Dermis microvascular lymphatic vessel endothelial cell (primary cell): ENCODE results near the gene HOMEZ. TPM values are rescaled to one million over a fixed set of nuclear protein-coding genes. Genes with fewer than 3 reads are reported as not detected.
"Not testable (repeated sequence)": the region's sequence is repeated elsewhere in the genome, so short reads cannot be mapped to it uniquely, and the experiment has no call there.

Experiments
- DNase-seq, 2 donors: peaks; one replicate each; pipeline versions ENCODE4 v3.0.0 to v3.0.0-alpha.2; 2010; ENCODE audit warnings: low read depth in 2 of 2
- total RNA-seq: library from RNA; depleted of rRNA; stranded (reverse); fragments of >200 nt; gene quantifications from 2 replicates; pipeline ENCODE4 v1.2.1, GENCODE V29; 2014

HOMEZ gene, protein sequence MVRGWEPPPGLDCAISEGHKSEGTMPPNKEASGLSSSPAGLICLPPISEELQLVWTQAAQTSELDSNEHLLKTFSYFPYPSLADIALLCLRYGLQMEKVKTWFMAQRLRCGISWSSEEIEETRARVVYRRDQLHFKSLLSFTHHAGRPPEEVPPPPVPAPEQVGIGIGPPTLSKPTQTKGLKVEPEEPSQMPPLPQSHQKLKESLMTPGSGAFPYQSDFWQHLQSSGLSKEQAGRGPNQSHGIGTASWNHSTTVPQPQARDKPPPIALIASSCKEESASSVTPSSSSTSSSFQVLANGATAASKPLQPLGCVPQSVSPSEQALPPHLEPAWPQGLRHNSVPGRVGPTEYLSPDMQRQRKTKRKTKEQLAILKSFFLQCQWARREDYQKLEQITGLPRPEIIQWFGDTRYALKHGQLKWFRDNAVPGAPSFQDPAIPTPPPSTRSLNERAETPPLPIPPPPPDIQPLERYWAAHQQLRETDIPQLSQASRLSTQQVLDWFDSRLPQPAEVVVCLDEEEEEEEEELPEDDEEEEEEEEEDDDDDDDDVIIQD
- total RNA-seq, result 3.1 and 4.6 TPM in 2 replicates

DNA sequence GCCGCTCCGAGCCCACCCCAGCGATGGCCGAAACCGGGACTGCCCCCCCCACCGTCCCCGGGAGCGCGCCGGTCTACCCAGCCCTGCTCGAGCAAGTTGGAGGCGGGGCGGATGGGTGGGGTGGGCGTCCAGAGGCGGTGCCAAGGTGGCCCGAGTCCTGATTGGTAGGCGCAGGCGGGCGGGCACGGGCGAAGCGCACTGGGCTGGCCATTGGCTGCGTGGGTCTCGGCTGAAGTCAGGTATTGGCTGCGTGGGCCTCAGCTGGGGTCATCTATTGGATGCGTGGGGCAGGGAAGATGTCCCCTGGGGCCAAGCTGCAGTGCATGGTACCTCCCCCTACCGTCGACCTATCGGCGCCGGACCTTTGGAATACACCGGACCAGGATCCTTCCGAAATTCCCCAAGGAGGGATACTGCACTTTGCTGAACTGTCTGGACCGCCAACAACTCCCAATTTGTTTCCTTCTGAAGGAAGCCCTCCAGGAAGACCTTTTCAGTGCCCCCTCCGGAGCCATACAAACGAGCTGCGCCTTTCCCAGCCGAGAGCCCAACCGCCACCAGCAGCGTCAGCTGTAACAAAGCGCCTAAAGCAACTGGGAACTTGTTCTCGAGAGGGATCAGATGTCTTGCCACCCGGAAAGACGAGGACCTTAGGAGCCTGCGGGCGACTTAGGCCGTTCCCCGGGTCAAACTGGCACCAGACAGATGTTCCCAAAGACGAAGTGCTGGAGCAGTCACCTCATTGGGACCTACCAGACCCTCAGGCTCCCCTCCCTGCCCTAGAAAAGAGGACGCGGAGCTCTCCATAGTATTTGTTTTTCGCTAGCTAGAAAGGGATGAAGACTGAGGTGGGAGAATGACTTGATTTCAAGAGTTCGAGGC, at the start of gene HOMEZ:
HOMEZ (minus strand) TSS at position 113 of the 882 bp plus-strand sequence. CDS start 180 bp downstream, outside the sequence.
- peak; percentile 94 to 99 for DNase-seq

DNA sequence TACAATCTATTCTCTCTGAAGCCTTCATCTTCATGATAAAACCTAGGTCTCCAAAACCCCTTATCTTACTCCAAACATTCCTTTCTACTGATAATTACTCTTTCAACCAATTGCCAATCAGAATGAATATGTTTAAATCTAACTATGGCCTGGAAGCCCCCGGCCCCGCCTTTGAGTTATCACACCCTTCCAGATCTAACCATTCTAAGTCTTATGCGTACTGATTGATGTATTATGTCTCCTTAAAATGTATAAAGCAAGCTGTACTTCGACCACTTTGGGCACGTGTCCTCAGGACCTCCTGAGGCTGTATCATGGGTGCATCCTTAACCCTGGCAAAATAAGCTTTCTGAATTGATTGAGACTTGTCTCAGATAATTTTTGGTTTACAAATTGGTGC, 49.7 kb upstream of the HOMEZ start:
- DNase-seq, result no peak

DNA sequence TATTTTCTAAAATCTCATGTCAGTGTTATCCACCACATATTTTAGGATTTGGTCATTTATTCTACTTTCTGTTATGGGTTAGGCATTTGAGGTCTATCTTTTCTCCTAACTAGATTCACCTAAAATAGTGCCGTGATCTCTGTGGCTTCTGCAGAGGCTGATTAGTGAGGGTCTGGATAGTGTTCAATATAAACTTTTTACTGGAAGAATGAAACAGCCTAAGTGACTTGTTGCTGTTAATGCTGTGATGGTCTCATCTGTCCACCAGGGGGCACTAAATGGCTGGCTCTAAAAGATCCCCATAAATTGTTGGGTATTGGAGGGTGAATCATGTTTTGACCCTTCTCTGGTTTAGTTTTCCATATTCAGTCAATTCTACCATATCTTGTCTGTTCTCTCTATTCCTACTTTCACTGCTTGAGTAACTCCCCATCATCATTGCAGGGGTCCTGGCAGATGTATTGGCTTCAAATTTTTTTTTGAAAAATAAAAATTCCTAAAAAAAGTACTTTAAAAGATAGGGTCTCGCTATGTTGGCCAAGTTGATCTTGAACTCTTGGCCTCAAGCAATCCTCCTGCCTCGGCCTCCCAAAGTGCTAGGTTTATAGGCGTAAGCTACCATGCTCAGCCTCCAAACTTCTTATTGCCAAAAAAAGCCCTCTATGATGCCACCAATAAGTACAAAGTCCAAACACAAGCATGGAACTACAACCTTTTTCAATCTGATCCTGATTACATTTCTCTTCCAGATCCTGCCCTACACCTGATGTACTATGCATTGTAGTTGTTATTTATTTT, 42.2 kb upstream of the HOMEZ start:
- DNase-seq, result peak; percentile 56 to 84

DNA sequence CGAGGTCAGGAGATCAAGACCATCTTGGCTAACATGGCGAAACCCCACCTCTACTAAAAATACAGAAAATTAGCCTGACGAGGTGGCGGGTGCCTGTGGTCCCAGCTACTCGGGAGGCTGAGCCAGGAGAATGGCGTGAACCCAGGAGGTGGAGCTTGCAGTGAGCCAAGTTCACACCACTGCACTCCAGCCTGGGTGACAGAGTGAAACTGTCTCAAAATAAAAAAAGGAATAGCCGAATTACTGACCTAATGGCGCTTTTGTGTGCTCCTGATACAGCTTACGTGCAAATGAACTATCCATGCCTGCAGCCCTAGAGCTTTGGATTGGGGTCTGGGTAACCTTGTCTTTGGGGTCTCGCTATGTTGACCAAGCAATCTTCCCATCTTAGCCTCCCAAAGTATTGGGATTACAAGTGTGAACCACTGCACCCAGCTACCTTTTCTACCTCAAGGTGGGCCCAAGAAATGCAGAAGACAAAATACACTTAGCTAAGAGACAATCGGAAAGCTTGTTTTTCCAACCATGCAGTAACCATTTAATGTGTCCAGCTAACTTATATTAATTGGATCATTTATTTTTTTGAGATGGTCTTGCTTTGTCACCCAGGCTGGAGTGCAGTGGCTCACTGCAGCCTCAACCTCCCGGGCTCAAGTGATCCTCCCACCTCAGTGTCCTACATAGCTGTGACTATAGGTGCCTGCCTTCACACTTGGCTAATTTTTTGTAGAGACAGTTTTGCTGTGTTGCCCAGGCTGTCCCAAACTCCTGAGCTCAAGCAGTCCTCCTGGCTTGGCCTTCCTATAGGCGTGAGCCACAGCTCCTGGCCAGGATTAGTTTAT, 40.8 kb upstream of the HOMEZ start:
- no peak for DNase-seq

DNA sequence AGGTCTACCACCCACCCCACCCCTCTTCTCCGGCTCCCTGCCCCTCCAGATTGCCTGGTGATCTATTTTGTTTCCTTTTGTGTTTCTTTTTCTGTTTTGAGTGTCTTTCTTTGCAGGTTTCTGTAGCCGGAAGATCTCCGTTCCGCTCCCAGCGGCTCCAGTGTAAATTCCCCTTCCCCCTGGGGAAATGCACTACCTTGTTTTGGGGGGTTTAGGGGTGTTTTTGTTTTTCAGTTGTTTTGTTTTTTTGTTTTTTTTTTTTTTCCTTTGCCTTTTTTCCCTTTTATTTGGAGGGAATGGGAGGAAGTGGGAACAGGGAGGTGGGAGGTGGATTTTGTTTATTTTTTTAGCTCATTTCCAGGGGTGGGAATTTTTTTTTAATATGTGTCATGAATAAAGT, 39.8 kb upstream of the HOMEZ start:
- DNase-seq, result not testable (repeated sequence)

DNA sequence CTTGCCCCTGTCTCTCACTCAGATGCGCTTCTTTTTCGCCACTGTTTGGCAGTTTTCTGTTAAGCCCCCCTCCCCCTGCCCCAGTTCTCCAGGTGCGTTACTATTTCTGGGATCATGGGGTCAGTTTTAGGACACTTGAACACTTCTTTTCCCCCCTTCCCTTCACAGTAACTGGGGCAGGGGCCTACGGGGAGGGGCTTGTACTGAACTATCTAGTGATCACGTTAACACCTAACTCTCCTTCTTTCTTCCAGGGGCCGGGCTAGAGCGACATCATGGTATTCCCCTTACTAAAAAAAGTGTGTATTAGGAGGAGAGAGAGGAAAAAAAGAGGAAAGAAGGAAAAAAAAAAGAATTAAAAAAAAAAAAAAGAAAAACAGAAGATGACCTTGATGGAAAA, 39.1 kb upstream of the HOMEZ start:
- DNase-seq, result no peak

DNA sequence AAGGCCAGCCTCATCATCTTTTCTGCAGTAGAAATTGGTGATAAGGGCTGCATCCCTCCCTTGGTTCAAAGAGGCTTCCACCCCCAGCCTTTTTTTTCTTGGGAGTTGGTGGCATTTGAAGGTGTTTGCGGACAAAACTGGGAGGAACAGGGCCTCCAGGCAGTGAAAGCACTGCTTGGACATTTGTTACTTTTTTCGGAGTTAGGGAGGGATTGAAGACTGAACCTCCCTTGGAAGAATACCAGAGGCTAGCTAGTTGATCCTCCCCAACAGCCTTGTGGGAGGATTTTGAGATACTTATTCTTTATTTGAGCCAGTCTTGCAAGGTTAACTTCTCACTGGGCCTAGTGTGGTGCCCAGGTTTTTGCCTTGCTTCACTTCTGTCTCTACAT, 38.5 kb upstream of the HOMEZ start:
- DNase-seq, result no peak

DNA sequence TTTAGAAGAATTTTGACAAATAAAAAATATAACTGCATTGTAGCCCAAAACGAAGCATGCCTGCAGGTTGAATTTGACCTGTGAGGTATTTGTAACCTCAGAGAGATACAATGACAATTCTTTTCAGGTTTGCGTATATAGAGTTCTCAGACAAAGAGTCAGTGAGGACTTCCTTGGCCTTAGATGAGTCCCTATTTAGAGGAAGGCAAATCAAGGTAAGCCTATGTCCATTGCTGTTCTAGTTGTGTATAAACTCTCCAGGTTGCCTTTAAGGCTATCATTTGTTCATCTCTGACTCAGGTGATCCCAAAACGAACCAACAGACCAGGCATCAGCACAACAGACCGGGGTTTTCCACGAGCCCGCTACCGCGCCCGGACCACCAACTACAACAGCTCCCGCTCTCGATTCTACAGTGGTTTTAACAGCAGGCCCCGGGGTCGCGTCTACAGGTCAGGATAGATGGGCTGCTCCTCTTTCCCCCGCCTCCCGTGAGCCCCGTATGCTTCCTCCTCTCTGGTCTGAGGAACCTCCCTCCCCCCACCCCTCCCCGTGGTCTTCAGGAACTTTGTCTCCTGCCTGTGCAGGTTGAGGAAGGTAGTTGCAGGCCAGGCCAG, 38.0 kb upstream of the HOMEZ start:
- DNase-seq, result no peak

DNA sequence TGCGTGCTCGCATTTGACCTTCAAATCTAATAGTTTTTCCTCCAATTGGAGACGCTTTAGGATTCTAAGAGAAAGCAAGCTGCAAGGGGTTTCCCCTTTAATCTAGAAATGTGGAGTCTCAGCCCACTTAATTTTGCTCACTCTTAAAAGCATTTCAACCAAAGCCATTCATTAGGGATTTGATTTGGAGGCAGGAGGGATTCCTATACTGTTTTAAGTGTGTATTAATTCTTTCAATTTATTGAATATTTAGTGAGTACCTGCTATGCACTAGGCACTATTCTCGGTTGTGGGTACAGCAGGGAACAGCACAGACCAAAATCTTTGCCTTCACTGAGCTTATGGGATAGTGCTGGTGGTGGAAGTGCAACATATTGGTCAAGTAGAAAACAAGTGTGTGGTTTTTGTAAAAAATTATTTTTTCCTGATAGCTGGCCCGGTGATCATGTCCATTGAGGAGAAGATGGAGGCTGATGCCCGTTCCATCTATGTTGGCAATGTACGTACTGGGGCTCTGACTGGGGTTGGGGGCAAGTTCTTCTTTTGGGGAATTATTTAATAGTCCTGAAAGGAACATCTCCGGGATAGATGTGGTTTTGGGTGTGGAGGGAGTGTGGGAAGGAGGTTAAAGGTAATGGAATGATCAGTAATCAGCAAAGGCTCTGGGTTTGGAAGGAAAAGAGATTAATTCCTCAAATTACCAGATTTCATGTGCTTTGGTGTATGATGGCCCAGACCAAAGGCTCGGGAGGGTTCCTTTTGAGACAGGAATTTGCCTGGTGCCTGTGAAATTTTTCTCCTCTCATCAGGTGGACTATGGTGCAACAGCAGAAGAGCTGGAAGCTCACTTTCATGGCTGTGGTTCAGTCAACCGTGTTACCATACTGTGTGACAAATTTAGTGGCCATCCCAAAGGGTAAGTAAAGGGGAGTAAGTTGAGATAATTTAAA, 36.9 kb upstream of the HOMEZ start:
- DNase-seq, result no peak

DNA sequence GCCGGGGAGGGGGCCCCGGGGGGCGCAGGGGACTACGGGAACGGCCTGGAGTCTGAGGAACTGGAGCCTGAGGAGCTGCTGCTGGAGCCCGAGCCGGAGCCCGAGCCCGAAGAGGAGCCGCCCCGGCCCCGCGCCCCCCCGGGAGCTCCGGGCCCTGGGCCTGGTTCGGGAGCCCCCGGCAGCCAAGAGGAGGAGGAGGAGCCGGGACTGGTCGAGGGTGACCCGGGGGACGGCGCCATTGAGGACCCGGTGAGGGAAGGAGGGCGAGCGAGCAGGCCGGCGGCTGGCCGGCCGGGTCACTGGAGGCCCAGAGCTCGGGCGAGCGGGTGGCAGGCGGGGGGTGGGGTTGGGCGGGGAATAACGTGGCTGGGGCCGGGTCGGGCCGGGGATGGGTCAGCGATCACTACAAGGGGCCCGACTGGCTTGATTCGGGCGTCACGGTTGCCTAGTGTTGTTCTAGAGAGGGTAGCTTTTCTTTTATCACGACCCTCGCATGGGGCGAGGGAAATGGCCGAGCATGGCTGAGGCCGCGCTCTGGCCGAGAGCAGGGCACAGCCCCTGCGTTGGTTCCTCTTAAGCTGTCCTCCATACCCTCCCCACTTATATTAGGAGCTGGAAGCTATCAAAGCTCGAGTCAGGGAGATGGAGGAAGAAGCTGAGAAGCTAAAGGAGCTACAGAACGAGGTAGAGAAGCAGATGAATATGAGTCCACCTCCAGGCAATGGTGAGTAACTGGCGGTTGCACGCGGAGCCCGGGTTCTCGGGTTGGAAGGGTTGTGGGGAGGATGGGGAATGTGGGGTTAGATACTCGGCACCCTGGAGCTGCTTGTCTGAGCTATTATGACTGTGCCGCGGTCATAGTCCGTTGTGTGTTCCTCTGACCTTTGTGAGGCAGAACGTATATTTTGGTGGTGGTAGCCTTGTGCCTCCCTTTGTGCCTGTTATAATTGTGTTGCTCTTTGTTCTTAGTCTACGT, 35.9 kb upstream of the HOMEZ start:
- peak in 1 of 2 donors; percentile 51 for DNase-seq

DNA sequence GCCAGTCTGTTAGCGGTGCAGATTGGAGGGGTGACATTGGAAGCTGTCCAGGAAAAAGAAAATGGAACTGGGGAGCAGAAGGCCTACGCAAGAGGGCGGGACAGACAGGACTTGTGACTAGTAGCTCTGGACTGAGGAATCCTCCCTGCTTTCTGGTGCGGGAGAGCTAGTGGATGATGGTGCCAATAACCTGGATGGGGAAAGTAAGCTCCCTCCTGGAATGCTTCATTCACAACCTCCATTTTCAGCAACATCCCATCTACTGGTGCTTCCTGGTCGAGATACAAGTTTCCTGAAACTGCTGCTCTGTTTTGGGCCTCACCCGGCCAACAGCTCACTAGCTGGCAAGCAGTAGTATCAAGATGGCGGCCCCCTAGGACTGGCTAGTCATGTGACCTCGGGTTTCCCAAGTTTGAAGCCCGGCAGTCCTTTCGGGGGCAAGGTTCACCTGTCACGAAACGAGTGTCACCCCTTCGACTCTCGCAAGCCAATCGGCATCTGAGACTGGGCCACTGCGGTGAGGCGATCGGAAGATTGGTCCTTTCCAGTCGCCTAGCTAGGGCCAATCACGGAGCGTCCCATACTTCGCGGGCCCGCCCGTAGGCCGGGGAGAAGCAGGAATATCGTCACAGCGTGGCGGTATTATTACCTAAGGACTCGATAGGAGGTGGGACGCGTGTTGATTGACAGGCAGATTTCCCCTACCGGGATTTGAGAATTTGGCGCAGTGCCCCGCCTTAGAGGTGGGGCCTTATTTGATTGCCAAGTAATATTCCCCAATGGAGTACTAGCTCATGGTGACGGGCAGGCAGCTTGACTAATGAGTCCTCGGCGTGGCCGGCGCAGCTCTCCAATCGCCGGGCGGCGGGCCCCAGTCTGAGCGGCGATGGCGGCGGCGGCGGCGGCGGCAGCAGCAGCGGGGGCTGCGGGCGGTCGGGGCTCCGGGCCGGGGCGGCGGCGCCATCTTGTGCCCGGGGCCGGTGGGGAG, 34.9 kb upstream of the HOMEZ start, which contains the start of gene PABPN1:
PABPN1 (plus strand) TSS at position 874 of the 988 bp plus-strand sequence; CDS start at position 887, 13 bp downstream.
- DNase-seq, result peak; percentile 100

DNA sequence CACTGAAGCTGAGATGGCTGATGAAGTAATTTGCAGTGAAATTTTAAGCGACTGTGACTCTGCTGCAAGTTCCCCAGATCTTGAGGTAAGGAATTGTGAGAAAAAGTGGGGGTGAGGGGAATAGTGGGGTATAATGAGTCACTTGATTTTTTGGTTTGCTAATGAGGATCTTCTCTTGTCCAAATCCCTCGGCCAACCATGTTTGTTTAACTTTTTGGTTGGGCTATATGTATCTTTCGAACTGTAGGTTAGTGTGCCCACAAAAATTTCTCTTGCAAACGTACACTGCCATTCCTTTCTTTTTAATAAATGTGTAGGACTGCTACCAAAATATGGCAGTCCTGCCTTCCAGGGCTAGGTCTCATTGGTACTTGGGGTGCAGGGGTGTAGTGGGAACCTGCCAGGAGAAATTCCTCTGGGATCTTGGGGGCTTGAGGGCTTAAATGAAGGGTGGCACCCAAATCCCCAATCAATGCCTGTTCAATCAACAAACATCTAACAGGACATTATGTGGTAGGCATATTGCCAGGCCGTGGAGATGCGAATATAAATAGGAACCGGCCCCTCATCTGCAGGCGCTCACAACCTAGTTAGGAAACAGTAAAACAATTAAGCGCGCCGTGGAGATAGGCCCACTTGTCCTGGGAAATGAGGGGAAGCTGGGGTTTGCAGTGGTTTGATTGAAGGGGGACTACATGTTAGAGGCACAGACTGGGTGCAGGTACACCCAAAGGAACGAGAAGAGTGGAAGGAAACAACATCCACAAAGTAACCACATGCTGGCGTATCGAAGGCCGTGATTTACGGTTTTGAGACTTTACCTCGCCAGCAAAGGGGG, 34.0 kb upstream of the HOMEZ start:
- DNase-seq, result no peak

DNA sequence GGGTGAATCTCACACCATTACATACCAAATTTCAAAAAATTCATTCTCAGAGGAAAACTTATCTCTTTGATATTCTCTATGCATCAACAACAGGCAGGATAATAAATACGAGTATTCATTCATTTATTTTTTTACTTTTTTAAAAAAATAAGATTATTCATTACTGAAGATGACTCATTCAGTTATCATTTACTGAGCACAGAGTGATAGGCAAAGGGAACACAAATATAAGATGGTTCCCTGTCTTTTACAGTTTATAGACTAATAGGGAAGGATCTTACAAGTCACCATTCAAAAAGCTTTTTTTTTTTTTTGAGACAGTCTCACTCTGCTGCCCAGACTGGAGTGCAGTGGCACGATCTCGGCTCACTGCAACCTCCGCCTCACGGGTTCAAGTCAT, 30.4 kb upstream of the HOMEZ start:
- DNase-seq, result no peak

DNA sequence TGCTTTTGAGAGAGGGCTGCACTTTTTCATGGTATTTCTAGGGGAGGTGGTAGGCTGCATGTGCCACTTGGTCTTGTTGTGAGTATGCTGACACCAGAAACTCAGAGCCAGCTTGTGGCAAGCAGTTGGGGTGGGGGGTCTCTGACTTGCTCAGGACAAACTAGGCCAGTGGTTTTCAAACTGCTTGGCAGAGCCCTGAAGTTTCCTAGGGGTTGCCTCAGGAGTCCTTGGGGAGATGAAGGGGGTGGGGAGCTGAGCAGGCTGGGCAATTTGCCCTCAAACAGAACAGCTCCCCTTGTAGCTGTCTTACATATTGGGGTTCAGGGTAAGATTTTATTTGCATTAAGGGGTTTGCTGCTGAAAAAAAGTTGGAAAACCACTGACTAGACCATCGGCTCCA, 24.6 kb upstream of the HOMEZ start:
- no peak for DNase-seq

DNA sequence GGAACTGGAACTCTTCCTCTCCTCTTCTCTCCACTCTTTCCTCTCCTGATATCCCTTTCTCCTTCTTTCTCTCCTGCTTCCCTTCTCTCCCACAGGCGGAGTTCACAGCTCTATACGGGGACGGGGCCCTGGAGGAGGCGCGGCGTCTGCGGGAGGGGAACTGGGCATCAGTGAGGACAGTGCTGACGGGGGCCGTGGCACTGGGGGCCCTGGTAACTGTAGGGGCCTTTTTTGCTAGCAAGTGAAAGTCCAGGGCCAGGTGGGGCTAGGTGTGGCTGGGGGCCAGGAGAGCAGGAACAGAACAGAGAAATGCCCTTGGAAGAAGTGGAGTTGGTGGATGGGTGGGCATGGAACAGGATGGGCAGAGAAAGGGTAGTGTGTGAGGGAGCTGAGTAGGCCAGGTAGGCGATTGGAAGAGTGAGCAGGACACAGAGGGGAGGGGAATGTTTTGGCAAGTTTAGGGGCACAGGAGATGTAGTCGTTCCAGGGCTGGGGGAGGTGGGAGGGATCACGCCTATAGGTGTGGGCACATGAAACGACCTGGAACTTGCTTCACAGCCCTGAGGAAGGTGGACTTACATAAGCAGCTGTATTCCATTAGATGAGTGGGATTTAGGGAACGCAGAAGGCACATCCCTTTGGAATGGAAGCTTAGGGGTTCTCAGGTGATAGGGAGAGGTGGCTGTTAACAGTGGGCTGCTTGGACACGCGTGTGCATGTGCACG, 23.0 kb upstream of the HOMEZ start:
- no peak for DNase-seq
